ENCODE data around the gene ACTR1A.

The ACTR1A gene

DNA sequence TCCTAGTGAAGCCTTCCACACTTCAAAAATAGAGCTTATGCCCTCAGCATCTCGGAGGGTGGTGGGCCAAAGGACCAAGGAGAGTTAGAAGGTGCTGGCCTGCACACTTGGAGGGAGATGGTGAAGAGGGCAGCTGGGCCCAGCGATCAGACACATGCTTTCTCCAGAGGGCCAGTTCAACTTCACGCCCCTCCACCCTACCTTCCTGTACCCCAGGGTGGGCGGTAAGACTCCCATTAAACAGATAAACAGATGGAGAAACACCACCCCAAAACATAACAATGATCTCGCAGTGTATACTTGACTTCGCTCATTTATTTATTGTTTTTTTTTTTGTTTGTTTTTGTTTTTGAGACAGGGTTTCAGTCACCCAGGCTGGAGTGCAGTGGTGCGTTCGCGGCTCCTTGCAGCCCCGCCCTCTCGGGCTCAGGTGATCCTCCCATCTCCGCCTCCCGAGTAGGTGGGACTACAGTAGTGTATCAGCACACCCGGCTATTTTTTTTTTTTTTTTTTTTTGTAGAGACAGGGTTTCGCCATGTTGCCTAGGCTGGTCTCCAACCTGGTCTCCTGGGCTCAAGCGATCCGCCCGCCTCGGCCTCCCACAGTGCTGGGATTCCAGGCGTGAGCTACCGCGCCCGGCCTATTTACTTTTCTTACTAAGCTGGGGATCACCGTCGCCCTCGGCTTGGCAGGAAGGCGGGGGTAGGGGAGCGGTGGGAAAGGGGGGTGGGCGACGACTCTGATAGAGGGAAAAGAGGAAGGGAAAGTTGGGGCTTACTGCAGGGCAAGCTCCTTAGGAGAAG, 53.0 kb downstream of the ACTR1A start:
- Histone ChIP-seq H3K9ac (ENCODE audit: low read length) (peak overlapping the region; percentile 86), H3K36me3 (ENCODE audit: insufficient read depth, low read length) (peaks cover 7% of the 10 kb centered on the region; the same call in 1 of the 2 replicates), H4K20me1 (ENCODE audit: insufficient read depth, low read length) (no peaks in the 10 kb centered on the region), H3K9me2 (ENCODE audit: low read depth, low read length) (no peaks in the 10 kb centered on the region), H2AFZ (ENCODE audit: low read length) (no peak overlapping the region), H3K4me2 (ENCODE audit: low read length) (peak overlapping the region; percentile 77), H3F3A (ENCODE audit: insufficient read depth, low read length) (no peaks in the 10 kb centered on the region), H3K4me1 (ENCODE audit: insufficient read depth, low read length, severe bottlenecking) (peaks cover 22% of the 10 kb centered on the region), H3K27ac (ENCODE audit: low read depth, low read length, poor library complexity, severe bottlenecking) (peak overlapping the region; percentile 81), H3K9me3 (ENCODE audit: low read length) (no peaks in the 10 kb centered on the region), H3K27me3 (ENCODE audit: insufficient read depth, low read length) (no peaks in the 10 kb centered on the region), H3K4me3 (ENCODE audit: low read depth, low read length, poor library complexity, severe bottlenecking) (peak overlapping the region; percentile 70), H3K79me2 (ENCODE audit: insufficient read depth, low read length) (0 out of 2 replicates have a peak, but pooled peaks cover 5% of the 10 kb centered on the region)
- TF ChIP-seq, protein P1, sequence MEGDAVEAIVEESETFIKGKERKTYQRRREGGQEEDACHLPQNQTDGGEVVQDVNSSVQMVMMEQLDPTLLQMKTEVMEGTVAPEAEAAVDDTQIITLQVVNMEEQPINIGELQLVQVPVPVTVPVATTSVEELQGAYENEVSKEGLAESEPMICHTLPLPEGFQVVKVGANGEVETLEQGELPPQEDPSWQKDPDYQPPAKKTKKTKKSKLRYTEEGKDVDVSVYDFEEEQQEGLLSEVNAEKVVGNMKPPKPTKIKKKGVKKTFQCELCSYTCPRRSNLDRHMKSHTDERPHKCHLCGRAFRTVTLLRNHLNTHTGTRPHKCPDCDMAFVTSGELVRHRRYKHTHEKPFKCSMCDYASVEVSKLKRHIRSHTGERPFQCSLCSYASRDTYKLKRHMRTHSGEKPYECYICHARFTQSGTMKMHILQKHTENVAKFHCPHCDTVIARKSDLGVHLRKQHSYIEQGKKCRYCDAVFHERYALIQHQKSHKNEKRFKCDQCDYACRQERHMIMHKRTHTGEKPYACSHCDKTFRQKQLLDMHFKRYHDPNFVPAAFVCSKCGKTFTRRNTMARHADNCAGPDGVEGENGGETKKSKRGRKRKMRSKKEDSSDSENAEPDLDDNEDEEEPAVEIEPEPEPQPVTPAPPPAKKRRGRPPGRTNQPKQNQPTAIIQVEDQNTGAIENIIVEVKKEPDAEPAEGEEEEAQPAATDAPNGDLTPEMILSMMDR (IDR thresholded peaks at IDR 0.05; ENCODE audit: low read length): no peak
- TF ChIP-seq EZH2 (IDR thresholded peaks at IDR 0.05; ENCODE audit: borderline replicate concordance, low read length): no peak

DNA sequence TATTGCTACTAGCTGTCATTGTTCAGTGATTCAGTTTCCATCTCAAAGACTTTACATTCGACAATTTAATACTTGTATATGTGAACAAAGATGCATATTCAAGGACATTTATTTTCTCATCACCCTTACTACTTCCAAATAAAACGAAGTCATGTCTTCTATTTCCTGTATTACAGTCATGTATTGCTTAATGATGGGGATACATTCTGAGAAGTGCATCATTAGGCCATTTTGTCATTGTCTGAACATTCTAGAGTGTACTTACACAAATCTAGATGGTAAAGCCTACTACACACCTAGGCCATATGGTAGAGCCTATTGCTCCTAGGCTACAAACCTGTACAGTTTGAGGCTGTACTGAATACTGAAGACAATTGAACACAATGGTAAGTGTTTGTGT, 57.7 kb downstream of the ACTR1A start:
- H3K4me1 ChIP-seq (ENCODE audit: insufficient read depth, low read length, severe bottlenecking): peaks cover 17% of the 10 kb centered on the region
- no peak overlapping the region for H3K4me2 ChIP-seq (ENCODE audit: low read length)
- no peaks in the 10 kb centered on the region for H3K79me2 ChIP-seq (ENCODE audit: insufficient read depth, low read length)
- H4K20me1 ChIP-seq (ENCODE audit: insufficient read depth, low read length): no peaks in the 10 kb centered on the region
- H3F3A ChIP-seq (ENCODE audit: insufficient read depth, low read length): no peaks in the 10 kb centered on the region
- TF ChIP-seq, protein P1 (IDR thresholded peaks at IDR 0.05; ENCODE audit: low read length): no peak
- TF ChIP-seq EZH2 (IDR thresholded peaks at IDR 0.05; ENCODE audit: borderline replicate concordance, low read length): no peak
- H3K4me3 ChIP-seq (ENCODE audit: low read depth, low read length, poor library complexity, severe bottlenecking): no peak overlapping the region
- H3K36me3 ChIP-seq (ENCODE audit: insufficient read depth, low read length): no peaks in the 10 kb centered on the region
- H3K27ac ChIP-seq (ENCODE audit: low read depth, low read length, poor library complexity, severe bottlenecking): no peak overlapping the region
- no peaks in the 10 kb centered on the region for H3K27me3 ChIP-seq (ENCODE audit: insufficient read depth, low read length)
- H3K9me3 ChIP-seq (ENCODE audit: low read length): no peaks in the 10 kb centered on the region
- no peak overlapping the region for H3K9ac ChIP-seq (ENCODE audit: low read length)
- H2AFZ ChIP-seq (ENCODE audit: low read length): no peak overlapping the region
- H3K9me2 ChIP-seq (ENCODE audit: low read depth, low read length): no peaks in the 10 kb centered on the region

DNA sequence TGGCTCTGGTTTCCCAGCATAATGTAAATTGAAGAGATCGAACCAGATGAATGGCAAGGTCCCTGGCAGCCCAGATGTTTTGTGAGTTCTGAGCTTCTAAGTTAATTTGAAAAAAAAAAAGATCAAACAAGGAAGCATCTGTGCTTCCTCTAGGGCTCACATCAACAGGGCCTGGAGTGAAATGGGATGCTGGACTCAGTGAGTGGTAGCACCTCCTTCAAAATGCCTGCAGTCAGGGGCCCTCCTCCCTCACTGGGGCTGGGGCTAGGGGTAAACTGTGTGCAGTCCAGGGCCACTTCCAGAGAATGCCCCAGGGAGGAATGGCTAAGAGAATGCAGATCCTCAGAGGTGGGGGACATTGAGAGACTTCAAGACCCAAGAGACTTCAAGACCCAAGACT, 64.1 kb downstream of the ACTR1A start:
- Histone ChIP-seq H3K9me3 (ENCODE audit: low read length) (no peaks in the 10 kb centered on the region), H3K4me3 (ENCODE audit: low read depth, low read length, poor library complexity, severe bottlenecking) (no peak overlapping the region), H3K79me2 (ENCODE audit: insufficient read depth, low read length) (no peaks in the 10 kb centered on the region), H4K20me1 (ENCODE audit: insufficient read depth, low read length) (no peaks in the 10 kb centered on the region), H3K36me3 (ENCODE audit: insufficient read depth, low read length) (no peaks in the 10 kb centered on the region), H3K27ac (ENCODE audit: low read depth, low read length, poor library complexity, severe bottlenecking) (no peak overlapping the region), H3K9me2 (ENCODE audit: low read depth, low read length) (no peaks in the 10 kb centered on the region), H3K9ac (ENCODE audit: low read length) (no peak overlapping the region), H3K4me2 (ENCODE audit: low read length) (no peak overlapping the region), H3F3A (ENCODE audit: insufficient read depth, low read length) (no peaks in the 10 kb centered on the region), H2AFZ (ENCODE audit: low read length) (no peak overlapping the region), H3K4me1 (ENCODE audit: insufficient read depth, low read length, severe bottlenecking) (peaks cover 16% of the 10 kb centered on the region), H3K27me3 (ENCODE audit: insufficient read depth, low read length) (no peaks in the 10 kb centered on the region)
- no peak for TF ChIP-seq EZH2 (IDR thresholded peaks at IDR 0.05; ENCODE audit: borderline replicate concordance, low read length)
- TF ChIP-seq, protein P1 (IDR thresholded peaks at IDR 0.05; ENCODE audit: low read length): no peak

Measured in OCI-LY1 (cell line).